Measurements from ENCODE around the gene MBOAT2.
"Not testable (repeated sequence)": the region's sequence is repeated elsewhere in the genome, so short reads cannot be mapped to it uniquely, and the experiment has no call there.

GRCh38 chr2:8913767-8914166 is 89.7 kb downstream of the MBOAT2 start:
- not testable (repeated sequence) for TF ChIP-seq CTCF, POLR2A (IDR thresholded peaks at IDR 0.05)

Data from body of pancreas (tissue), 4 donors.